ENCODE results near the gene ZNF324B. TPM values are rescaled to one million over a fixed set of nuclear protein-coding genes. Genes with fewer than 3 reads are reported as not detected.
A peak's percentile ranks its signal among the peaks of the same experiment; 100 is the strongest.

Gene ZNF324B
- total and polyA plus RNA-seq, 2 of the 4 experiments (the other 2 are of a cell fraction) = 3.5 to 4.1 TPM

- peak overlapping the region; percentile 90 for H3K4me2 ChIP-seq (ENCODE audit: low read depth, low read length)
- no peak overlapping the region for H2BK20ac ChIP-seq (ENCODE audit: low read depth, low read length)
- peak; percentile 36 for ATAC-seq (ENCODE audit: low read depth)
- peak overlapping the region; percentile 57 for H2BK5ac ChIP-seq (ENCODE audit: low read depth, low read length, poor library complexity, severe bottlenecking)
- peak overlapping the region; percentile 38 for H4K5ac ChIP-seq (ENCODE audit: low read depth, low read length)
- peak overlapping the region; percentile 76 for H4K91ac ChIP-seq (ENCODE audit: insufficient read depth, low read depth, low read length)
- H2AK5ac ChIP-seq (ENCODE audit: low read depth, low read length) = peak overlapping the region; percentile 80
- H3K27ac ChIP-seq (ENCODE audit: insufficient read depth, low read length) = peak overlapping the region; percentile 80
- H2AFZ ChIP-seq (replicated peaks; ENCODE audit: low read length, poor library complexity) = peak overlapping the region; percentile 91
- H3K18ac ChIP-seq (ENCODE audit: low read depth, low read length) = no peak overlapping the region; the same call in 1 of the 2 replicates
- intact Hi-C loops (cut with micrococcal nuclease) (loop anchor here (2.0 kb wide), 1 partner anchor 32 kb away; the partner anchor contains the start of gene ZNF132), dilution Hi-C loops (cut with HindIII; ENCODE audit: low sequenced_read_pairs, unreplicated experiment) (no loop called here), in situ Hi-C loops (cut with MboI; ENCODE audit: low sequenced_read_pairs) (no loop called here)
- H3K9ac ChIP-seq (ENCODE audit: low read depth, low read length) = peak overlapping the region; percentile 78
- H3K9me1 ChIP-seq (ENCODE audit: insufficient read depth, low read length) = peaks cover 21% of the 10 kb centered on the region
- H3K4ac ChIP-seq (ENCODE audit: low read depth, low read length) = peak overlapping the region; percentile 83
- no TSS peak for BruUV-seq (replicated peaks)
- peak overlapping the region; percentile 95 for H3K4me3 ChIP-seq (ENCODE audit: insufficient read depth, low read depth, low read length)
- peaks cover 26 to 42% of the 10 kb centered on the region in 2 experiments for H3K79me1 ChIP-seq (ENCODE audit: low read depth in 1 of 2, low read length in 2 of 2)
- peak overlapping the region; percentile 70 for H3K23ac ChIP-seq (ENCODE audit: low read depth, low read length)
- peak overlapping the region; percentile 18; the same call in 1 of the 2 replicates for H2BK120ac ChIP-seq (ENCODE audit: low read depth, low read length)
- no peaks in the 10 kb centered on the region for H3K27me3 ChIP-seq (ENCODE audit: control insufficient read depth, insufficient read depth, low read length)
- POLR2A ChIA-PET (ENCODE audit: unreplicated experiment) = no interaction called here
- 0% methylated on average over 19 of the region's 34 CpGs; no CpG with 5 or more reads in 1 of the 2 experiments for WGBS, 2 experiments (ENCODE audit: extremely low coverage in 2 of 2, insufficient read length in 1 of 2)
- H3K56ac ChIP-seq (ENCODE audit: extremely low read depth, insufficient read depth, low read length) = peak overlapping the region; percentile 36; the same call in 1 of the 2 replicates
- peak overlapping the region; percentile 28 to 68 for H4K8ac ChIP-seq (ENCODE audit: low read depth in 2 of 2, low read length in 2 of 2)
- DNase-seq = peak; percentile 22
- peak overlapping the region; percentile 64 for H3K14ac ChIP-seq (replicated peaks; ENCODE audit: low read depth, low read length)
- peaks cover 11% of the 10 kb centered on the region for H3K4me1 ChIP-seq (ENCODE audit: control insufficient read depth, insufficient read depth, low read length)
- TF ChIP-seq RCOR1 (IDR thresholded peaks at IDR 0.05; ENCODE audit: insufficient replicate concordance, low read length) (no peak), MAZ (IDR thresholded peaks at IDR 0.05; ENCODE audit: borderline replicate concordance, low read depth, low read length) (no peak), CEBPB (IDR thresholded peaks at IDR 0.05; ENCODE audit: low read depth, low read length) (no peak), CTCF (conservative IDR thresholded peaks at IDR 0.05; ENCODE audit: low read depth, low read length) (no peak), MAFK (IDR thresholded peaks at IDR 0.05; ENCODE audit: low read depth, low read length) (no peak), SMC3 (IDR thresholded peaks at IDR 0.05; ENCODE audit: low read depth, low read length) (no peak), USF2 (IDR thresholded peaks at IDR 0.05; ENCODE audit: low read depth, low read length) (no peak), POLR2A (IDR thresholded peaks at IDR 0.05; ENCODE audit: low read depth, low read length) (no peak), FOS (IDR thresholded peaks at IDR 0.05; ENCODE audit: low read depth, low read length) (no peak), NFE2L2 (IDR thresholded peaks at IDR 0.05; ENCODE audit: low read depth, low read length) (no peak), RAD21 (IDR thresholded peaks at IDR 0.05; ENCODE audit: low read length) (no peak), RFX5 (IDR thresholded peaks at IDR 0.05; ENCODE audit: low read depth, low read length) (no peak), BHLHE40 (IDR thresholded peaks at IDR 0.05; ENCODE audit: low read depth, low read length) (no peak), ELK1 (IDR thresholded peaks at IDR 0.05; ENCODE audit: borderline replicate concordance, low read depth, low read length) (no peak)
- H2AK9ac ChIP-seq (replicated peaks; ENCODE audit: low read depth, low read length, poor library complexity) = peak overlapping the region; percentile 98
- CTCF ChIA-PET = no interaction called here
- H3K9me3 ChIP-seq (ENCODE audit: control insufficient read depth, insufficient read depth, low read length) = no peaks in the 10 kb centered on the region
- H4K20me1 ChIP-seq (ENCODE audit: insufficient read depth, low read length) = peaks cover 12% of the 10 kb centered on the region
- no peak overlapping the region for H2BK15ac ChIP-seq (ENCODE audit: low read depth, low read length)
- no peaks in the 10 kb centered on the region for H3K36me3 ChIP-seq (ENCODE audit: control insufficient read depth, insufficient read depth, low read length)
Measured at GRCh38 chr19:58409010-58409790, 42.2 kb upstream of the ZNF324B start.
